Raji (cell line): ENCODE results near the gene EIPR1.

Experiments used
- POLR2A ChIP-seq: IDR thresholded peaks from 2 replicates; pipeline ENCODE4 v1.6.1; 2011; ENCODE audit warnings: low read depth, low read length, control low read depth; ENCODE audit not compliant: insufficient read depth

The EIPR1 gene

DNA sequence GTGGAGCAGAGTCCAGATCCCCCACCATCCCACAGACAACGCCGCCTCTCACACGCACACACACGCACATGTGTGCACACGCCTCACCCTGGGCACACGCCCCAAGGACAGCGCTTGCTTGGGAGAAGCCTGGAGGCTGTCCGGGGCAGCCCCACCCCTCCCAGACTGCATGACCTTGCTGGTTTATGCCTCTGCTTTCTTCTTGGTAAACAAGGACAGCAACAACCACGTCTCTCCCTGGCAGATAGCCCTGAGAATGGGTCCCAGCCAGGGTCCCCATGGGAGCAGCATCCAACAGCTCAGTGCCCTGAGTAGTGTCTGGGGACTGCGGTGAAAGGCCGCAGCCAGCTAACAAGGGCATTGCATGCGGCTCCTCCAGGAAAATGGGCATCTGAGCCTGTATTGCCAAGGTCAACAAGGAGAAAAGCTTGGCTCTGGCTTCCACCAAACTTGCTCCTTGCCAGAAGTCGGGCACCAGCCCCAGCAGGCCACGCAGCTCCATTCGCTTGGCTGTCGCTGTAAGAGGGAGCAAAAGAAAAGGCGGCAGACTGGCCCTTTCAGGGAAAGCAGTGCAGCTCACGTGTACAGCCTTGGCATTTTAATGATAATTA lies 234.6 kb downstream of the EIPR1 start:
- TF ChIP-seq POLR2A = no peak

DNA sequence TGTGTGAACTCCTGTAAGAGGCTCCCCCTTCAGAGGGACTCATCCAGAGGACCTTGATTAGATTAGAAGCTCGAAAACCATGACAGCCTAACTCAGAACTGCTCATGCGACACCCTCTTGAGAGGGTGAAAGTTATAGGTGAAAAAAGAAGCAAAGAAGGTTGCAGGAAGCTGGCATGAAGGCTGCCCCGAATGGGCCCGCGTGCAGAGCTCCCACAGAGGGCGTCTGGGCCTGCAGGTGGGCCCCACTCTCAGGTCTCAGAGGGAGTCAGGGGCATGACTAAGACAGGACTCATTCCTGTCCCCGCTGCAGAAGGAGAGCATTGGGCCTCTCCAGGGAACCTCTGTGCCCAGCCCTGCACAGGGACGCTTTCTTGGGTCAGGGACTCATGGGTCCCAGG lies 235.4 kb downstream of the EIPR1 start:
- no peak for TF ChIP-seq POLR2A

DNA sequence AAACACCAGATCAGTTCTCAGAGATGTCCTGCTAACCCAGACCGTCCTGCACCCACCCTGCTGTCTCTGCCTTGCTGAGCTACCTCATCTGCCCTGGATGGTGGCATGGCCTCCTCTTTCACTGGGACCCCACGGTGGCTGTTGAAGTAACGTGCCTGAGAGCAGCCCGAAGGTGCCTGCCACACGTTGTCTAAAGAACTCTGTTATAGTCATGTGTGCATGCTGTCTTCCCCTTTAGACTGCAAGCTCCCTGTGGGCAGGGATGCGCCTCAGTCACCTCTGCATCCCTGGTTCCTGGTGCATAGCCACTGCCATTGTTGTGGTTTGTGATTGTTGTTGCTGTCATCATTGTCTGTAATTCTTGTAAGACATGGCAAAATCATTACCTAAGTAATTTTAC lies 235.9 kb downstream of the EIPR1 start:
- TF ChIP-seq POLR2A = no peak

DNA sequence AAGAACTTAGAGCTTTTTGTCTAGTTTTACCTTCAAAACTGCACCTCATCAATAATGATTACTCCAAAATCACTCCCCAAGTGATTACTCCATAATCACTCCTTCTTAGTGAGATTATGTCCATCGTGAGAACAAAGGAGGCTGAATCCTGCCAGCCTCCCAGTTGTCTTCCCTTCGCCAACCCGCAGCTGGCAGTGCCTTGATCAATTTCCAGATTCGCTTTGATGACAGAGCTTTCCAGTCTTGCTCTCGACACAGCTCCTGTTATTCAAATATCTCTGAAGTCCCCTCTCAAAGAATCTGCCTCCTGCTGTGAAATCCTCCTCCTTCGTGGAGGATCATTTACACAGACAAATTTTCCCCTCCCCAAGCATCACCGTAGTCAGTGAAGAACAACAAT lies 237.7 kb downstream of the EIPR1 start:
- no peak for TF ChIP-seq POLR2A
